HepG2 (cell line): ENCODE data around the gene TMEM256. TPM values are rescaled to one million over a fixed set of nuclear protein-coding genes. Genes with fewer than 3 reads are reported as not detected.
A peak's percentile ranks its signal among the peaks of the same experiment; 100 is the strongest.

Experiments
- DNMT1 ChIP-seq: sonication (generic); formaldehyde crosslinking; IDR thresholded peaks from 2 replicates; pipeline ENCODE4 v1.5.1; 2020; ENCODE audit warnings: mild to moderate bottlenecking, missing genetic modification reagents
- ELF1 ChIP-seq: sonication (generic); formaldehyde crosslinking; IDR thresholded peaks from 2 replicates; pipeline ENCODE4 v1.4.0; 2020; ENCODE audit warnings: missing genetic modification reagents
- GATA4 ChIP-seq: sonication (generic); IDR thresholded peaks from 2 replicates; pipeline ENCODE4 v1.6.1; 2016; ENCODE audit warnings: antibody characterized with exemption, low read depth, borderline replicate concordance
- HNRNPK ChIP-seq: fragments of 200-400 bp; formaldehyde crosslinking; IDR thresholded peaks from 2 replicates; pipeline ENCODE4 v1.6.1; 2018; ENCODE audit warnings: low read length, low read depth, moderate library complexity, mild to moderate bottlenecking; ENCODE audit not compliant: poor library complexity, severe bottlenecking
- IKZF4 ChIP-seq: sonication (generic); formaldehyde crosslinking; IDR thresholded peaks from 2 replicates; pipeline ENCODE4 v1.5.1; 2020; ENCODE audit warnings: borderline replicate concordance, mild to moderate bottlenecking, low read depth, missing genetic modification reagents; ENCODE audit errors: not compliant biosample characterization
- KDM5B ChIP-seq: sonication (generic); formaldehyde crosslinking; IDR thresholded peaks from 2 replicates; pipeline ENCODE4 v1.4.0; 2020; ENCODE audit warnings: missing genetic modification reagents, mild to moderate bottlenecking, borderline replicate concordance
- MAZ ChIP-seq, 2 experiments: sonication (generic) in 1 of 2; formaldehyde crosslinking in 1 of 2; IDR thresholded peaks; 2 replicates each; pipeline versions ENCODE4 v1.5.0 to v1.6.1; 2012 to 2020; ENCODE audit warnings: low read depth in 2 of 2, mild to moderate bottlenecking in 2 of 2, borderline replicate concordance in 1 of 2, improper control_type of control experiment in 1 of 2, low read length in 1 of 2, missing genetic modification reagents in 1 of 2, moderate library complexity in 1 of 2
- MXI1 ChIP-seq: IDR thresholded peaks from 3 replicates; pipeline ENCODE4 v1.6.1; 2012; ENCODE audit warnings: low read depth, low read length, inconsistent platforms, borderline replicate concordance
- NONO ChIP-seq, 2 experiments: fragments of 450-650 bp in 1 of 2; sonication (generic) in 1 of 2; formaldehyde crosslinking in 1 of 2; IDR thresholded peaks in 1 of 2; conservative IDR thresholded peaks in 1 of 2; 2 replicates each; pipeline versions ENCODE4 v1.6.1 to v1.8.0; 2017 to 2022; ENCODE audit warnings: mild to moderate bottlenecking in 1 of 2, missing genetic modification reagents in 1 of 2, moderate library complexity in 1 of 2
- PATZ1 ChIP-seq: sonication (generic); formaldehyde crosslinking; IDR thresholded peaks from 2 replicates; pipeline ENCODE4 v1.4.0; 2020; ENCODE audit warnings: missing genetic modification reagents
- POLR2AphosphoS5 ChIP-seq: IDR thresholded peaks from 2 replicates; pipeline ENCODE4 v1.6.1; 2012; ENCODE audit warnings: low read depth, low read length
- RERE ChIP-seq: IDR thresholded peaks from 2 replicates; pipeline ENCODE4 v1.6.1; 2016; ENCODE audit warnings: low read depth, missing genetic modification reagents, missing compliant biosample characterization
- SETDB1 ChIP-seq: sonication (generic); formaldehyde crosslinking; IDR thresholded peaks from 2 replicates; pipeline ENCODE4 v1.5.1; 2020; ENCODE audit warnings: missing genetic modification reagents, mild to moderate bottlenecking, borderline replicate concordance
- TP53 ChIP-seq: sonication (generic); formaldehyde crosslinking; conservative IDR thresholded peaks from 2 replicates; pipeline ENCODE4 v1.4.0; 2020; ENCODE audit warnings: missing genetic modification reagents
- U2AF2 ChIP-seq: fragments of 200-400 bp; formaldehyde crosslinking; IDR thresholded peaks from 2 replicates; pipeline ENCODE4 v1.6.1; 2017; ENCODE audit warnings: low read depth, mild to moderate bottlenecking, low read length
- ZBTB8A ChIP-seq: sonication (generic); formaldehyde crosslinking; IDR thresholded peaks from 2 replicates; pipeline ENCODE4 v1.4.0; 2020; ENCODE audit warnings: mild to moderate bottlenecking, low read depth, missing genetic modification reagents, borderline replicate concordance
- ZFP41 ChIP-seq: sonication (generic); formaldehyde crosslinking; IDR thresholded peaks from 2 replicates; pipeline ENCODE4 v1.4.0; 2020; ENCODE audit warnings: mild to moderate bottlenecking, missing genetic modification reagents, borderline replicate concordance
- ZMAT3 ChIP-seq: sonication (generic); formaldehyde crosslinking; conservative IDR thresholded peaks from 2 replicates; pipeline ENCODE4 v1.7.0; 2021; ENCODE audit warnings: missing genetic modification reagents
- ZNF616 ChIP-seq: sonication (generic); formaldehyde crosslinking; IDR thresholded peaks from 2 replicates; pipeline ENCODE4 v1.5.0; 2020; ENCODE audit warnings: low read depth, mild to moderate bottlenecking, missing genetic modification reagents
- ZNF674 ChIP-seq: sonication (generic); formaldehyde crosslinking; IDR thresholded peaks from 2 replicates; pipeline ENCODE4 v1.5.0; 2020; ENCODE audit warnings: low read depth, mild to moderate bottlenecking, missing genetic modification reagents
- ZNF841 ChIP-seq: sonication (generic); formaldehyde crosslinking; IDR thresholded peaks from 2 replicates; pipeline ENCODE4 v1.8.1; 2023; ENCODE audit warnings: missing genetic modification reagents, borderline replicate concordance
- ZZZ3 ChIP-seq: sonication (generic); formaldehyde crosslinking; IDR thresholded peaks from 2 replicates; pipeline ENCODE4 v1.4.0; 2020; ENCODE audit warnings: missing genetic modification reagents, mild to moderate bottlenecking, borderline replicate concordance
- polyA plus RNA-seq, 8 experiments: library from polyadenylated mRNA; depleted of rRNA in 3 of 8; stranded (reverse) in 7 of 8; unstranded in 1 of 8; fragments of >200 nt; fragmentation: Illumina TruSeq in 4 of 8; extraction: Trizol in 4 of 8; gene quantifications; 2 replicates each; pipeline versions ENCODE4 v1.2.1 to v1.2.3, GENCODE V29; 2011 to 2016; ENCODE audit warnings: low read depth in 4 of 8, missing spikeins in 1 of 8, mixed read lengths in 1 of 8; ENCODE audit not compliant: insufficient read depth in 1 of 8
- total RNA-seq, 5 experiments: library from RNA; depleted of rRNA; stranded (reverse); fragments of >200 nt; fragmentation: Illumina TruSeq; extraction: Trizol; gene quantifications; 2 replicates each; pipeline ENCODE4 v1.2.3, GENCODE V29; 2016; ENCODE audit warnings: low read depth in 1 of 5

The TMEM256 gene
- total and polyA plus RNA-seq, 2 of the 13 experiments (the other 11 are each of a cell fraction or from before 2014, with no cell fraction given), result 231 to 252 TPM

GRCh38 chr17:7404737-7405349 is 946 bp upstream of the TMEM256 start (continued):
- TF ChIP-seq KDM5B (CRISPR knock-in tag), result 0 out of 2 replicates have a peak, but pooled peaks have one; percentile 31
- no peak for TF ChIP-seq NONO (IDR thresholded peaks at IDR 0.05)
- TF ChIP-seq NONO (CRISPR knock-in tag; conservative IDR thresholded peaks at IDR 0.05), result no peak
- no peak for TF ChIP-seq ZBTB8A (CRISPR knock-in tag)
- TF ChIP-seq ZMAT3 (CRISPR knock-in tag), result 0 out of 2 replicates have a peak, but pooled peaks have one; percentile 26
- no peak for TF ChIP-seq ZFP41 (CRISPR knock-in tag)
- no peak for TF ChIP-seq POLR2AphosphoS5
- TF ChIP-seq ZZZ3 (CRISPR knock-in tag), result no peak
- TF ChIP-seq IKZF4, result no peak
- no peak for TF ChIP-seq U2AF2
- TF ChIP-seq PATZ1 (CRISPR knock-in tag), result peak; percentile 63; the same call in 1 of the 2 replicates
- TF ChIP-seq ZNF674, result no peak
- peak; percentile 12 for TF ChIP-seq HNRNPK
- no peak for TF ChIP-seq TP53 (CRISPR knock-in tag)
- TF ChIP-seq ELF1, result no peak
- no peak for TF ChIP-seq ZNF841 (CRISPR knock-in tag)
- TF ChIP-seq RERE (CRISPR knock-in tag), result no peak
- no peak for TF ChIP-seq MAZ (IDR thresholded peaks at IDR 0.05; ENCODE audit: borderline replicate concordance, low read depth, low read length)
- TF ChIP-seq MAZ (CRISPR knock-in tag; IDR thresholded peaks at IDR 0.05; ENCODE audit: low read depth), result no peak
- TF ChIP-seq ZNF616 (CRISPR knock-in tag), result no peak
- no peak for TF ChIP-seq MXI1
- no peak for TF ChIP-seq DNMT1 (CRISPR knock-in tag)
- TF ChIP-seq SETDB1 (CRISPR knock-in tag), result no peak
- 0 out of 2 replicates have a peak, but pooled peaks have one; percentile 4 for TF ChIP-seq GATA4
